Neutrophil (primary cell): ENCODE data around the gene CLBA1.

ENCODE experiments used
- H3K27ac ChIP-seq: fragments of 200-600 bp; sonication (generic); 2 replicates; pipeline ENCODE4 v1.5.1; 2016; ENCODE audit warnings: mild to moderate bottlenecking, moderate library complexity
- H3K27me3 ChIP-seq: fragments of 200-600 bp; sonication (generic); 2 replicates; pipeline ENCODE4 v1.6.0; 2016; ENCODE audit warnings: mild to moderate bottlenecking
- H3K36me3 ChIP-seq: fragments of 200-600 bp; sonication (generic); 2 replicates; pipeline ENCODE4 v1.5.1; 2017
- H3K4me1 ChIP-seq, 2 experiments: fragments of 200-600 bp in 1 of 2; sonication (generic) in 1 of 2; 1 replicate in 1 of 2; 2 replicates in 1 of 2; pipeline versions ENCODE4 v1.5.1 to v1.6.1; 2013 to 2016; ENCODE audit warnings: low read depth in 1 of 2, low read length in 1 of 2, mild to moderate bottlenecking in 1 of 2, moderate library complexity in 1 of 2; ENCODE audit not compliant: control insufficient read depth in 1 of 2, insufficient read depth in 1 of 2
- H3K4me3 ChIP-seq, 2 experiments: fragments of 200-600 bp in 1 of 2; sonication (generic) in 1 of 2; 1 replicate in 1 of 2; 2 replicates in 1 of 2; pipeline ENCODE4 v1.5.1; 2013 to 2016; ENCODE audit warnings: low read depth in 1 of 2, low read length in 1 of 2, mild to moderate bottlenecking in 1 of 2, moderate library complexity in 1 of 2
- H3K9me3 ChIP-seq: fragments of 200-600 bp; sonication (generic); 2 replicates; pipeline ENCODE4 v1.5.1; 2016
- CTCF ChIP-seq: fragments of 200-600 bp; sonication (generic); IDR thresholded peaks from 2 replicates; pipeline ENCODE4 v1.5.1; 2016; ENCODE audit warnings: antibody characterized with exemption

Gene CLBA1

GRCh38 chr14:105020815-105021655, 35.4 kb downstream of the CLBA1 start, which contains the start of gene CDCA4:
CDCA4 (minus strand) TSS chr14:105021083; CDS start chr14:105011929, 9,154 bp downstream.
- Histone ChIP-seq H3K4me3 (peak within 1 kb of the TSS; percentile 77), H3K36me3 (no peaks in the 10 kb centered on the region), H3K4me1 (peaks cover 23 to 24% of the 10 kb centered on the region in 2 experiments), H3K27ac (peak within 1 kb of the TSS; percentile 78), H3K9me3 (no peaks in the 10 kb centered on the region), H3K27me3 (no peaks in the 10 kb centered on the region)
- peak; percentile 55 for TF ChIP-seq CTCF

GRCh38 chr14:105021656-105022275, 36.2 kb downstream of the CLBA1 start:
- H3K4me1 ChIP-seq = peaks cover 23 to 24% of the 10 kb centered on the region in 2 experiments
- H3K27ac ChIP-seq = peak overlapping the region; percentile 78
- peak overlapping the region; percentile 63 to 73 for H3K4me3 ChIP-seq
- no peaks in the 10 kb centered on the region for H3K36me3 ChIP-seq
- no peaks in the 10 kb centered on the region for H3K9me3 ChIP-seq
- no peaks in the 10 kb centered on the region for H3K27me3 ChIP-seq
- no peak for TF ChIP-seq CTCF

- Histone ChIP-seq H3K9me3 (no peaks in the 10 kb centered on the region), H3K4me3 (no peak overlapping the region), H3K27me3 (no peaks in the 10 kb centered on the region), H3K4me1 (peaks cover 23 to 24% of the 10 kb centered on the region in 2 experiments), H3K27ac (no peak overlapping the region), H3K36me3 (no peaks in the 10 kb centered on the region)
- TF ChIP-seq CTCF = no peak
Measured at GRCh38 chr14:105022276-105022670, 36.7 kb downstream of the CLBA1 start.

- Histone ChIP-seq H3K27ac (no peak overlapping the region), H3K4me1 (peaks cover 23 to 24% of the 10 kb centered on the region in 2 experiments), H3K4me3 (no peak overlapping the region), H3K36me3 (no peaks in the 10 kb centered on the region), H3K9me3 (no peaks in the 10 kb centered on the region), H3K27me3 (no peaks in the 10 kb centered on the region)
- TF ChIP-seq CTCF = no peak
Measured at GRCh38 chr14:105023144-105023543, 37.6 kb downstream of the CLBA1 start.

GRCh38 chr14:105023791-105024480, 38.3 kb downstream of the CLBA1 start:
- no peak for TF ChIP-seq CTCF
- H3K27ac ChIP-seq = no peak overlapping the region

More at GRCh38 chr14:105023791-105024480, 38.3 kb downstream of the CLBA1 start:
- H3K4me1 ChIP-seq = peaks cover 22 to 23% of the 10 kb centered on the region in 2 experiments
- H3K4me3 ChIP-seq = no peak overlapping the region
- H3K27me3 ChIP-seq = no peaks in the 10 kb centered on the region
- no peaks in the 10 kb centered on the region for H3K9me3 ChIP-seq
- H3K36me3 ChIP-seq = no peaks in the 10 kb centered on the region
